Measurements from ENCODE around the gene PLEKHH1.

Gene PLEKHH1

GRCh38 chr14:67527756-67528155 is 5.3 kb upstream of the PLEKHH1 start:
- no peak overlapping the region for H3K4me3 ChIP-seq (ENCODE audit: low read depth, low read length)
- no peak for DNase-seq (ENCODE audit: low read depth)
- in situ Hi-C loops (cut with HindIII; ENCODE audit: low sequenced_read_pairs) = no loop called here
- TF ChIP-seq CTCF (IDR thresholded peaks at IDR 0.05; ENCODE audit: low read depth, low read length, missing control alignments) = no peak

GRCh38 chr14:67528276-67528675 is 4.8 kb upstream of the PLEKHH1 start:
- in situ Hi-C loops (cut with HindIII; ENCODE audit: low sequenced_read_pairs) = no loop called here
- H3K4me3 ChIP-seq (ENCODE audit: low read depth, low read length) = no peak overlapping the region
- no peak for DNase-seq (ENCODE audit: low read depth)
- TF ChIP-seq CTCF (IDR thresholded peaks at IDR 0.05; ENCODE audit: low read depth, low read length, missing control alignments) = no peak

- no peak for DNase-seq (ENCODE audit: low read depth)
- H3K4me3 ChIP-seq (ENCODE audit: low read depth, low read length) = no peak overlapping the region
- no peak for TF ChIP-seq CTCF (IDR thresholded peaks at IDR 0.05; ENCODE audit: low read depth, low read length, missing control alignments)
- in situ Hi-C loops (cut with HindIII; ENCODE audit: low sequenced_read_pairs) = no loop called here
These were observed 2.8 kb upstream of the PLEKHH1 start for GRCh38 chr14:67529947-67530935.

GRCh38 chr14:67532606-67532997 is 488 bp upstream of the PLEKHH1 start:
- no peak for TF ChIP-seq CTCF (IDR thresholded peaks at IDR 0.05; ENCODE audit: low read depth, low read length, missing control alignments)
- in situ Hi-C loops (cut with HindIII; ENCODE audit: low sequenced_read_pairs) = no loop called here
- peak overlapping the region; percentile 57 for H3K4me3 ChIP-seq (ENCODE audit: low read depth, low read length)
- DNase-seq (ENCODE audit: low read depth) = no peak

- in situ Hi-C loops (cut with HindIII; ENCODE audit: low sequenced_read_pairs) = no loop called here
- H3K4me3 ChIP-seq (ENCODE audit: low read depth, low read length) = peak overlapping the region; percentile 57
- no peak for DNase-seq (ENCODE audit: low read depth)
- TF ChIP-seq CTCF (IDR thresholded peaks at IDR 0.05; ENCODE audit: low read depth, low read length, missing control alignments) = no peak
These were observed 630 bp downstream of the PLEKHH1 start for GRCh38 chr14:67533754-67534085.

- in situ Hi-C loops (cut with HindIII; ENCODE audit: low sequenced_read_pairs) = no loop called here
- TF ChIP-seq CTCF (IDR thresholded peaks at IDR 0.05; ENCODE audit: low read depth, low read length, missing control alignments) = no peak
These were observed 3.0 kb downstream of the PLEKHH1 start for GRCh38 chr14:67536087-67536486.

More at GRCh38 chr14:67536087-67536486, 3.0 kb downstream of the PLEKHH1 start:
- no peak for DNase-seq (ENCODE audit: low read depth)
- no peak overlapping the region for H3K4me3 ChIP-seq (ENCODE audit: low read depth, low read length)

Measured in astrocyte of the cerebellum (primary cell).